MG63 (cell line): Measurements from ENCODE around the gene CAPN5. TPM values are rescaled to one million over a fixed set of nuclear protein-coding genes. Genes with fewer than 3 reads are reported as not detected.

Experiments used
- DNase-seq: peaks from one replicate; pipeline ENCODE4 v3.0.0-alpha.2; 2020
- H3K27me3 ChIP-seq: fragments of 250-450 bp; sonication (Bioruptor Pico); 2 replicates; pipeline ENCODE4 v1.5.1; 2020; ENCODE audit warnings: mild to moderate bottlenecking, moderate library complexity
- H3K36me3 ChIP-seq: fragments of 250-450 bp; sonication (Bioruptor Pico); 2 replicates; pipeline ENCODE4 v1.5.1; 2020; ENCODE audit warnings: mild to moderate bottlenecking, moderate library complexity
- H3K4me3 ChIP-seq: fragments of 250-450 bp; sonication (Bioruptor Pico); 2 replicates; pipeline ENCODE4 v1.5.1; 2020; ENCODE audit warnings: mild to moderate bottlenecking, moderate library complexity
- H3K9me3 ChIP-seq: fragments of 250-450 bp; sonication (Bioruptor Pico); 2 replicates; pipeline ENCODE4 v1.5.1; 2020; ENCODE audit warnings: mild to moderate bottlenecking, moderate library complexity
- total RNA-seq: library from RNA; depleted of rRNA; stranded (reverse); fragments of >200 nt; shearing (Covaris generic); gene quantifications from 2 replicates; pipeline ENCODE4 v1.2.3, GENCODE V29; 2014; ENCODE audit warnings: low replicate concordance

Gene CAPN5
- total RNA-seq, 1 experiment from 2014 or later = 6.1 TPM

DNA sequence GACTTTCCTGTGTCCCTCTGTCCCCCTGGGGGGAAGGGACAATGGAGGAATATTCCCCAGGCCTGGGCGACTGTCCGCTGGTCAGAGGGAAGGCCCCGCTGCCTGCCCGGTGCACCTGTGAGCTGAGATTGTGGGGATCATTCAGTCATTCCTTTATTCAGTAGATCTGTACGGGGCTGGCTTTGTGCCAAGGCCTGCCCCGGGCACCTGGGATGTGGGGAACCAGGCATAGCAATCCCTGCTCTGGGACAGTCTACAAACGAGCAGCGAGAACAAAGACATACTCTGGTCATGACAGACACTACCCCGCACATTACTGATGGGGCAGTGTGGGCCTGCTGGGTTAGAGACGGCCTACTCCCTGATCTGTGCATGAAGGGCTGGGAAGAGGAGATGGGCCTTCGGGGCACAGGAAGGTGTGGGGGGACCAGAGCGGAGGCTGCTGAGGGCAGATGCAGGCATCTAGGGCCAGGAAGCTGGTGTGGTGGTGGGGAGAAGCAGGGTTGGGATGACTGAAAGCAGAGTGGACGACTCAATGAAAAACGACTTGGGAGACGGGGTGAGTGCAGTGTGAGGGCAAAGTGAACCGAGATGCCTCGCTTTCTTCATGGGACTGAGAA lies 59.5 kb downstream of the CAPN5 start:
- Histone ChIP-seq H3K4me3 (no peak overlapping the region), H3K9me3 (no peaks in the 10 kb centered on the region), H3K36me3 (no peaks in the 10 kb centered on the region), H3K27me3 (no peaks in the 10 kb centered on the region)
- DNase-seq = no peak

DNA sequence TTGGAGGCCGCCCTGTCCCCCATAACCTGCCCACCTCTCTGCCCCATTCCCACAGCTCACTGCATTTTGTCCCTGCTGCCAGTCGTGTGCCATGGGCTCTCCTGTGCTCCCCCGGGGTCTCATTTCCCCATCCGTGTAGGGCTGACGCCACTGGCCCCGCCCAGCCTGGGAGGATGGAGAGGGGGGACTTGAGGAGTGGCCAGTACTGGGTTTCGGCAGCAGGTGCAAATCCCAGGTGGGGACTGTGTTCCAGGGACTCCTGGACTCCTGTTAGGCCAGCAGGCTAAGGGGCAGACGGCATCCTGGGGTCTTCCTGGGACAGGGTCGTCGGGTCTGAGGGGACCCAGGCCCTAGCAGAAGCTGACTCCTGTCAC lies 60.1 kb downstream of the CAPN5 start:
- Histone ChIP-seq H3K36me3 (no peaks in the 10 kb centered on the region), H3K27me3 (no peaks in the 10 kb centered on the region), H3K4me3 (no peak overlapping the region), H3K9me3 (no peaks in the 10 kb centered on the region)
- DNase-seq = no peak

DNA sequence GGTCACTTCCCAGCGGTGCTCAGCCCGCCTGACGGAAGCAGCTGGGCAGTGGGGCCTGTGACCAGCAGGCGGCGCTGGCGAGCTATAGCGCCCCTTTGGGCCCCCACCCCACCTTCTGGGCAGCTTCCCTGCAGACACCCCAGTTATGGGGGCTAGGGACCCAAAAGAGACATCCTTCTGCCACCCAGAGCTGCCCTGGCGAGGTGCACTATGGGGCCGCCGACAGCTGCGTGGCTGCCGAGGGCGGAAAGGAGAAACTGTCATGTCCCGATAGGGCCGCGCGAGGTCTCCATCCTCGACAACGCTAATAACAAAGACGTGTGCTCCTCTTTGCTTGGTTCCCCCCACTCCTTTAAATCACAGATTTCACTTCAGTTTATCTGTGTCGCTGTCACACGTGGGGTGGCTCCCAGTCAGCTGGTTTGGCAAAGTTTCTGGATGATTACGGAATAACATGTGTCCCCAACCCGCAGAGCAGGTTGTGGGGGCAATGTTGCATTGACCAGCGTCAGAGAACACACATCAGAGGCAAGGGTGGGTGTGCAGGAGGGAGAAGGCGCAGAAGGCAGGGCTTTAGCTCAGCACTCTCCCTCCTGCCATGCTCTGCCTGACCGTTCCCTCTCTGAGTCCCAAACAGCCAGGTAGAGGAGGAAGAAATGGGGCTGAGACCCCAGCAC lies 60.6 kb downstream of the CAPN5 start:
- H3K27me3 ChIP-seq = no peaks in the 10 kb centered on the region
- H3K4me3 ChIP-seq = peak overlapping the region; percentile 32; the same call in 1 of the 2 replicates
- H3K9me3 ChIP-seq = no peaks in the 10 kb centered on the region
- no peaks in the 10 kb centered on the region for H3K36me3 ChIP-seq
- DNase-seq = no peak

DNA sequence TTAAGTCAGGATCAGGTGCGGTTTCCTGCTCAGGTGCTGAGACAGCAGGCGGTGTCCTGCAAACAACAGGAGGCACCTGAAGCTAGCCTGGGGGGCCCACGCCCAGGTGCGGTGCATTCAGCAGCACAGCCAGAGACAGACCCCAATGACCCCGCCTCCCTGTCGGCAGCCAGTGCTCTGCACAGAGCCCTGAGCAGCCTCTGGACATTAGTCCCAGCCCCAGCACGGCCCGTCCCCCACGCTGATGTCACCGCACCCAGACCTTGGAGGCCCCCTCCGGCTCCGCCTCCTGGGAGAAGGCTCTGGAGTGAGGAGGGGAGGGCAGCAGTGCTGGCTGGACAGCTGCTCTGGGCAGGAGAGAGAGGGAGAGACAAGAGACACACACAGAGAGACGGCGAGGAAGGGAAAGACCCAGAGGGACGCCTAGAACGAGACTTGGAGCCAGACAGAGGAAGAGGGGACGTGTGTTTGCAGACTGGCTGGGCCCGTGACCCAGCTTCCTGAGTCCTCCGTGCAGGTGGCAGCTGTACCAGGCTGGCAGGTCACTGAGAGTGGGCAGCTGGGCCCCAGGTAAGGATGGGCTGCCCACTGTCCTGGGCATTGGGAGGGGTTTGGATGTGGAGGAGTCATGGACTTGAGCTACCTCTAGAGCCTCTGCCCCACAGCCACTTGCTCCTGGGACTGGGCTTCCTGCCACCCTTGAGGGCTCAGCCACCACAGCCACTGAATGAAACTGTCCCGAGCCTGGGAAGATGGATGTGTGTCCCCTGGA lies 61.3 kb downstream of the CAPN5 start, which contains the start of gene MYO7A:
Gene MYO7A, plus strand, starts transcription at position 327 of the 772 bp plus-strand sequence. CDS start 2,389 bp downstream, outside the sequence.
- DNase-seq = no peak
- Histone ChIP-seq H3K9me3 (0 out of 2 replicates have a peak, but pooled peaks cover 2% of the 10 kb centered on the region), H3K4me3 (peak within 1 kb of the TSS; percentile 32; the same call in 1 of the 2 replicates), H3K36me3 (no peaks in the 10 kb centered on the region), H3K27me3 (no peaks in the 10 kb centered on the region)

DNA sequence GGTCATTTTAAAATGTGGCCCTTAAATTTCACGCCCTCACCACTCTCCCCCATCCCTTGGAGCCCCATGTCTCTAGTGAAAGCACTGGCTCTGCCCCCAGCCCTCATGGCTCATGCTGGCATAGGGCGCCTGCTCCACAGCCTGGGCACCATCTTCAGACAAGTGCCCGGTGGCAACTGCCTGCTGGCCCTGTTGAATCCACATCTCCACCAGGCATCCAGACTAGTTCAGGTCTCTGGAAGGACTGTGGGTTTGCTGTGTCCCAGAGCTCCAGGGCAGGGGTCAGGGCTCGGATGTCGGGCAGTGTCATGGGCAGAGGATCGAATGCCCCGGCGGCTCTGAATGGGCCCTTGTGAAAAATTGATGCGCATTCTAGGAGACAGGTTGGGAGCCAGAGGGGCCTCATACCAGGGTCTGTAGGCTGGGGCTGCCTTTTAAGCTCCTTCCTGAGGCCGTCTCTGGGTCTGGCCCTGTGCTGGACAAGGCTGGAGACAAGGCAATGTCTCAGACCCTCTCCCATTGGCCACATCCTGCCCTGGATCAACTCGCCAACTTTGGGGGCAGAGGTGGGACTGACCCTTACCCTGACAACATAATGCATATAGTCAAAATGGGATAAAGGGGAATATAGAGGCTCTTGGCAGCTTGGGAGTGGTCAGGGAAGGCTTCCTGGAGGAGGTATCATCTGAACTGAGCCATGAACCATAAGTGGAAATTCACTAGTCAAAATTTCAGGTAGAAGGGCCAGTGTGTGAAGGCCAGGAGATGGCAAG lies 62.5 kb downstream of the CAPN5 start:
- H3K27me3 ChIP-seq = no peaks in the 10 kb centered on the region
- no peak for DNase-seq
- H3K4me3 ChIP-seq = no peak overlapping the region
- H3K9me3 ChIP-seq = peaks cover 6% of the 10 kb centered on the region; the same call in 1 of the 2 replicates
- H3K36me3 ChIP-seq = no peaks in the 10 kb centered on the region

DNA sequence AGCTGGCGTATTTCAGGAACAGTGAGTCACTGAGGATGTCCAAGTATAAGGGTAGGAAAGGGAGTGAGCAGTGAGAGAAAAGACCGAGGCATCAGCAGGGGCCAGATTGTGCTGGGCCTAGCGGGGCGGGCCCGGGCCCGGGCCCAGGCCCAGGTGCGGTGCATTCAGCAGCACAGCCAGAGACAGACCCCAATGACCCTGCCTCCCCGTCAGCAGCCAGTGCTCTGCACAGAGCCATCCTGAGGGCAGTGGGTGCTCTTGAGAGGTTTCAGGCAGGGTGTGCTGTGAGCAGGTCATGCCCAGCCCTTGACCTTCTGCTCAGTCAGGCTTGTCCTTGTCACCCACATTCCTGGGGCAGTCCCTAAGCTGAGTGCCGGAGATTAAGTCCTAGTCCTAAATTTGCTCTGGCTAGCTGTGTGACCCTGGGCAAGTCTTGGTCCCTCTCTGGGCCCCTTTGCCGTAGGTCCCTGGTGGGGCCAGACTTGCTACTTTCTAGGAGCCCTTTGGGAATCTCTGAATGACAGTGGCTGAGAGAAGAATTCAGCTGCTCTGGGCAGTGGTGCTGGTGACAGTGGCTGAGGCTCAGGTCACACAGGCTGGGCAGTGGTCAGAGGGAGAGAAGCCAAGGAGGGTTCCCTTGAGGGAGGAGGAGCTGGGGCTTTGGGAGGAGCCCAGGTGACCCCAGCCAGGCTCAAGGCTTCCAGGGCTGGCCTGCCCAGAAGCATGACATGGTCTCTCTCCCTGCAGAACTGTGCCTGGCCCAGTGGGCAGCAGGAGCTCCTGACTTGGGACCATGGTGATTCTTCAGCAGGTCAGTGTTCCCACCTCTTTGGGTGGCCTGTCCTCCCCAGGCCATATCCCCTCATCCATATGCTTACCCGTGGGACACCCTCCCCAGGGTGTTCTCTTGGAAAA lies 63.3 kb downstream of the CAPN5 start:
- Histone ChIP-seq H3K4me3 (no peak overlapping the region), H3K36me3 (no peaks in the 10 kb centered on the region), H3K27me3 (no peaks in the 10 kb centered on the region), H3K9me3 (peaks cover 6% of the 10 kb centered on the region; the same call in 1 of the 2 replicates)
- DNase-seq = no peak

DNA sequence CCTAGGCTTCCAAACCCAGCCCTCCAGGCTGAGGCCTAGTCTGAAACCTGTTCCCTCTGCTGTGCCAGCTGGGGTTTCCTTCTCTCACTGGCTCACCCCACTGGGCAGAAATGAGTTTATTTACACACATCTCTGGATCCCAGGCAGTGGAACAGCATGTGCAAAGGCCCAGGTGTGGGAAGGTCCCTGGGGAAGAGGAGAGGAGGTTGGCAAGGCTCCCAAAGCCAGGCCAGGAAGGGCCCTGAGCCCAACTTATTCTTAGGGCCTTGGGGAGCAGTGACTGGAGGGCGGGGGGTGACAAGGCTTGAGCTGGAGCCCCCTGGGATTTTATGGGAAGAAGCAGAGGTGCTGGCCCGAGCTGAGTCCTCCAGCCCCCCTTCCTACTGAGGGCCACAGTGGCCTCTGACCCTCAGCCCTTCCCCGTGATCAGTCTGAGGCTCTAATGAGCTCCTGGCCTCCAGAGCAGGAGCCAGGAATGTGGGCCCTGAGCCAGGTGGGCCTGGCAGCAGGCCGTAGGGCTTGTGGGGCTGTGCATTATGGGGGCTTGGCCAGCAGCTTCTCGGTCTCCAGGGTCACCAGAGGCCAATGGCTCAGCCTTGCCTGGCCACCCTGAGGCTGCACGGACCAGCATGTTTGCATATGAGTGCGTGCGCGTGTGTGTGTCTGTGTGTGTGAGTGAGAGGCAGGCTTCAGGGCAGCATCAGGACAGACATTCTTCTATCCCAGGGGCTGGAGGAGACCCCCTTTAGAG lies 64.2 kb downstream of the CAPN5 start:
- H3K9me3 ChIP-seq = peaks cover 6% of the 10 kb centered on the region; the same call in 1 of the 2 replicates
- no peak overlapping the region for H3K4me3 ChIP-seq
- no peaks in the 10 kb centered on the region for H3K36me3 ChIP-seq
- peak; percentile 74 for DNase-seq
- no peaks in the 10 kb centered on the region for H3K27me3 ChIP-seq

DNA sequence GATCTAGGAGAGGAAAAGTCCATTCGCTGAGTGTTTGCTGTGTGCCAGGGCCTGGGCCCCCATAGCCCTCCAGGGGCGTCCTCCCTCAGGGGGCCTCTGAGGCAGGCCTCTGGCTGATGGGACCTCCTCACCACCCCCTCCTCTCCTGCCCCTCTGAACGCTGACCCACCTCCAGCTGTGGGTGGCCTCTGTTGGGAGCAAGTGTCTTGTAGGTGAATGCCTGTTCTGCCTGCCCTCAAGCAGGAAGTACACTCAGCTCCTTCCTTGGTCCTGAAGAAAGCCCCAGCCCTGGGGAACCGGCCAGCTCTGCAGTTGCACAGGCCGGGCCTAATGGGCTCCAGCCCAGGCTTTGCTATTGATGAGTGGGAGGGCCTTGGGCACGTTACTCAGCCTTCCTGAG lies 64.8 kb downstream of the CAPN5 start:
- H3K9me3 ChIP-seq = peaks cover 6% of the 10 kb centered on the region; the same call in 1 of the 2 replicates
- H3K27me3 ChIP-seq = no peaks in the 10 kb centered on the region
- no peak for DNase-seq
- H3K4me3 ChIP-seq = no peak overlapping the region
- no peaks in the 10 kb centered on the region for H3K36me3 ChIP-seq

DNA sequence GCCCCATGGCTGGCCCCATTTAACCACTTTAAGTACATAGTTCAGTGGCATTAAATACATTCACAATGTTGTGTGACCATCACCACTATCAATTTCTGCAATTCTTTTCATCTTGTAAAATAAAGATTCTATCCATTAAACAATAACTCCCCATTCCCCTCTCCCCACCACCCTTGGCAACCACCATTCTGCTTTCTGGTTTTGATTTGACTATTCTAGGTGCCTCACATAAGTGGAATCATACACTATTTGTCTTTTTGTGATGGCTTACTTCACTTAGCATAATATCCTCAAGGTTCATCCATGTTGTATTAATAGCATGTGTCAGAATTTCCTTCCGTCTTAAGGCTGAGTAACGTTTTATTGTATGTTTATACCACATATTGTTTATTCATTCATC lies 68.3 kb downstream of the CAPN5 start:
- peaks cover 6% of the 10 kb centered on the region; the same call in 1 of the 2 replicates for H3K9me3 ChIP-seq
- H3K4me3 ChIP-seq = no peak overlapping the region
- DNase-seq = no peak
- H3K27me3 ChIP-seq = no peaks in the 10 kb centered on the region
- H3K36me3 ChIP-seq = no peaks in the 10 kb centered on the region

DNA sequence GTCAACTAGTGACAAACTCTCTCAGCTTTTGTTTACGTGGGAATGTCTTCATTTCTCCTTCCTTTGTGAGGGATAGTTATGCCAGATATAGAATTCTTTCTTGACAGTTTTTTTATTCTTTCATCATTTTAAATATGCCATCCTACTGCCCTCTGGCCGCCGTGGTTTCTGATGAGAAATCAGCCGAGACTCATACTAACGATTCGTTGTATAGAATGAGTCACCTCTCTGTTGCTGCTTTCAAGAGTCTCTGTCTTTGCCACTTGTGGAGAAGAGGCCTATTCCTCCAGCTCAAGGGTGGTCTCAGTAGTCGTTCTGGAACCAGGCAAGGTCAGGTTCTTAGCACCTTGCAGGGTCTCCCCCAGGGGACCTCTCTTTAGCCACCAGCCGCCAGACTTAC lies 69.3 kb downstream of the CAPN5 start:
- Histone ChIP-seq H3K36me3 (no peaks in the 10 kb centered on the region), H3K4me3 (no peak overlapping the region), H3K27me3 (no peaks in the 10 kb centered on the region), H3K9me3 (peaks cover 6% of the 10 kb centered on the region; the same call in 1 of the 2 replicates)
- DNase-seq = no peak

DNA sequence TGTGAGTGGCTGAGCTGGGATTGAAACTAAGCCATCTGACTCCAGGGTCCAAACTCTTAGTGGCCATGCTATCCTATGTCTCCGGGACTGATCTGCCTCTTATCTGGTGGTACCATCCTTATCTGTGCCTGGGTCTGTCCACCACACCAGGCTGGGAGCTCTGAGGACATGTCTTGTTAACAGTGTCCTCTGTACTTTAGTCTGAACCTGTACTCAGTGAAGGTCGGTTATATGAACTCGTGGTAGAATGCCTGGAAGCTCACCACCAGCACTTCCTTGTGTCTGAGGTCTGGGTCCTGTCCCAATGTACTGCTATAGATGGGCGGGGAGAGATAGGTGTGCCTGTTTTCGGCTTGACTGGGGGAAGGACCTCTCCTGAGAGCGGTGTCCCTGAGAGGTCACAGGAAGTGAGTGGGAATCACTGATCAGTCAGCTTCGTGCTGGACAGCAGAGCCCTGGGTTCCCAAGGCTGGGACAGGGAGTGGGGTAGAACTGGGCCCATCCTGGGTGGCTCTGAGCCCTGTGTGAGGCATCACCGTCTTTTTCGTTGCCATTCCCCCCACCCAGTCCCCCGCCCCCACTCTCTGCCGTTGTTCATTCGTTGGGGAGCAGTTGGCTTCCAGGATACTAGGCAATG lies 70.1 kb downstream of the CAPN5 start:
- no peak for DNase-seq
- Histone ChIP-seq H3K36me3 (no peaks in the 10 kb centered on the region), H3K4me3 (no peak overlapping the region), H3K27me3 (no peaks in the 10 kb centered on the region), H3K9me3 (peaks cover 6% of the 10 kb centered on the region; the same call in 1 of the 2 replicates)

DNA sequence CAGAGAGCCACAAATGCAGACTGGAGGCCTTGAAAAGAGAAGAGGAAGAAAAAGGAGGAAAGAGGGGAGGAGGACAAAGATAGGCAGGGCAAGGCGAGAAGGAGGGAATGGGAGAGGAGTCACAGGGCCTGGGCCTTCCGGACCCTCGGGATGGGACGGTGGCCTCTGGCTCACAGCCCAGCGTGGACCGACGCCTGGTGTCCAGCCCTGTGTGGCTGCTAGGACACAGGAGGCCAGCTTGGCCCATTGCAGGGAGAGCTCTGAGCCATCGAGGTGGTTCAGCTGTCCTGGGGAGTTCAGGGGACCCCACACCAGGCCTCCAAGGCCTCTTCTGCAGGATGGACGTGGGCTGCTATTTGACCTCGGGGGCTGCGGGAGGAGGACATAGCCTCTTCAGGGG lies 70.7 kb downstream of the CAPN5 start:
- no peaks in the 10 kb centered on the region for H3K36me3 ChIP-seq
- DNase-seq = no peak
- peaks cover 6% of the 10 kb centered on the region; the same call in 1 of the 2 replicates for H3K9me3 ChIP-seq
- H3K27me3 ChIP-seq = no peaks in the 10 kb centered on the region
- H3K4me3 ChIP-seq = no peak overlapping the region

DNA sequence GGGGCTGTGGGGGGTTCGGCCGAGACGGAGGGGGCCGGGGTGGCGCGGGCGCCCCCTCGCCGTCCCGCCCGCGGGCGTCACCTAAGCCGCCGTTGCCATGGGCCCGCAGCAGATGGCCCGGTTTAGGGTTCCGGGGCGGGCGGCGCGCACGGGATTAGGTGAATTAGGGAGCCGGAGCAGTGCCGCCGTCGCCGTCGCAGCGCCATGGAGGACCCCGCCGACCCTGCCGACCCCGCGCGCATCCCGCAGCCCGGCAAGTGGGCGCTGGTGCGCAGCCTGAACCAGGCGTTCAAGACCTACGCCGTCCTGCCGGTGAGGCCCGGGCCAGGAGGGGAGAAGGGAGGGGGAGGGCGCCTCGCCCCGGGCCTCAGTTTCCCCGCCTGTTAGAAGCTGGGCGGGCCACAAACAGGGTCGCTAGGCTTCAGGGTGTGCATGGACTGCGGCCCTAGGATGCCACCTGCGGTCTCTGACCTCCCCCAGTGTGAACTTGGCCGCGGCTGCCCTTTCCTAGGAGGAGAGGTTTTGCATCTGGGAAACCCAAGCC lies 71.4 kb downstream of the CAPN5 start:
- no peak for DNase-seq
- no peaks in the 10 kb centered on the region for H3K36me3 ChIP-seq
- H3K27me3 ChIP-seq = no peaks in the 10 kb centered on the region
- H3K9me3 ChIP-seq = peaks cover 4% of the 10 kb centered on the region; the same call in 1 of the 2 replicates
- H3K4me3 ChIP-seq = no peak overlapping the region

DNA sequence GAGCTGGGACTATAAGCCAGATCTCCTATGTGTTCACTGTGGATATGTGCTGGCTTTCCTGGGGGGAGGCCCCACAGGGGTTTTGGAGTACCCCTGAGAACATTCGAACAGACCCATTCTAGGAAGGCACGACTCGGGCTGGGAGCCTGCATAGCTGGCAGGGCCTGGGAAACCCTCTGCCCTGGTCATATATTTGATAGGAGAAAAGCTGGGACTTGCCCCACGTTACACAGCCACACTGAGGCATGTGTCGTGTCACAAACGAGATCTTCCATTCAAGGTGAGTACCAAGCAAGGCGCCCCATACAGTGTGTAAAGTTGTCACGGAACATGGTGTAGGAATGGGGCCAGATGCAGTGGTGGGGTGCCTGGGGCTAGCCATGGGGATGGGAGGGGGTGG lies 72.4 kb downstream of the CAPN5 start:
- no peaks in the 10 kb centered on the region for H3K27me3 ChIP-seq
- no peak overlapping the region for H3K4me3 ChIP-seq
- no peaks in the 10 kb centered on the region for H3K9me3 ChIP-seq
- H3K36me3 ChIP-seq = no peaks in the 10 kb centered on the region
- no peak for DNase-seq
